Liver (tissue), 9 donors: ENCODE results near the gene OR5K1. TPM values are rescaled to one million over a fixed set of nuclear protein-coding genes. Genes with fewer than 3 reads are reported as not detected.

Experiments used
- DNase-seq: peaks from one replicate; pipeline ENCODE4 v3.0.0-alpha.2; 2017; ENCODE audit warnings: low spot score
- H3K27ac ChIP-seq, 2 donors: one replicate each; pipeline ENCODE4 v1.7.0; 2013; ENCODE audit warnings: inconsistent platforms in 2 of 2, low read length in 2 of 2, control low read depth in 1 of 2, low read depth in 1 of 2, mild to moderate bottlenecking in 1 of 2
- H3K27me3 ChIP-seq, 4 donors: one replicate each; pipeline versions ENCODE4 v1.6.1 to v1.7.0; 2013; ENCODE audit warnings: low read length in 3 of 4, inconsistent platforms in 1 of 4, mild to moderate bottlenecking in 1 of 4, moderate library complexity in 1 of 4; ENCODE audit not compliant: control insufficient read depth in 4 of 4, insufficient read depth in 4 of 4
- H3K36me3 ChIP-seq, 4 donors: one replicate each; pipeline versions ENCODE4 v1.6.1 to v1.7.0; 2013; ENCODE audit warnings: low read length in 3 of 4, mild to moderate bottlenecking in 3 of 4, low read depth in 1 of 4, moderate library complexity in 1 of 4; ENCODE audit not compliant: control insufficient read depth in 4 of 4, insufficient read depth in 3 of 4
- H3K4me1 ChIP-seq, 4 donors: one replicate each; pipeline versions ENCODE4 v1.6.1 to v1.7.0; 2013; ENCODE audit warnings: low read length in 3 of 4, mild to moderate bottlenecking in 3 of 4, moderate library complexity in 1 of 4; ENCODE audit not compliant: control insufficient read depth in 4 of 4, insufficient read depth in 4 of 4
- H3K4me3 ChIP-seq, 3 donors: one replicate each; pipeline versions ENCODE4 v1.6.1 to v1.7.0; 2013; ENCODE audit warnings: low read length in 3 of 3, control low read depth in 1 of 3, low read depth in 1 of 3, mild to moderate bottlenecking in 1 of 3
- H3K9ac ChIP-seq, 2 donors: one replicate each; pipeline ENCODE4 v1.7.0; 2013; ENCODE audit warnings: low read length in 2 of 2, mild to moderate bottlenecking in 2 of 2, moderate library complexity in 2 of 2, control low read depth in 1 of 2, low read depth in 1 of 2
- H3K9me3 ChIP-seq, 4 donors: one replicate each; pipeline versions ENCODE4 v1.6.1 to v1.7.0; 2013; ENCODE audit warnings: low read length in 3 of 4; ENCODE audit not compliant: control insufficient read depth in 4 of 4
- EGR1 ChIP-seq, 2 donors: IDR thresholded peaks; 2 replicates each; pipeline ENCODE4 v1.6.1; 2016 to 2018; ENCODE audit warnings: antibody characterized with exemption in 2 of 2, low read depth in 2 of 2
- FOXA1 ChIP-seq: IDR thresholded peaks from 2 replicates; pipeline ENCODE4 v1.6.1; 2016; ENCODE audit warnings: antibody characterized with exemption
- FOXA2 ChIP-seq: IDR thresholded peaks from 2 replicates; pipeline ENCODE4 v1.6.1; 2016; ENCODE audit warnings: antibody characterized with exemption
- GABPA ChIP-seq, 2 donors: IDR thresholded peaks in 1 of 2; conservative IDR thresholded peaks in 1 of 2; 2 replicates each; pipeline ENCODE4 v1.6.1; 2016; ENCODE audit warnings: antibody characterized with exemption in 2 of 2, mild to moderate bottlenecking in 1 of 2, moderate library complexity in 1 of 2
- HNF4A ChIP-seq, 2 donors: conservative IDR thresholded peaks; 2 replicates each; pipeline ENCODE4 v1.6.1; 2016; ENCODE audit warnings: antibody characterized with exemption in 2 of 2, mild to moderate bottlenecking in 2 of 2
- HNF4G ChIP-seq: IDR thresholded peaks from 2 replicates; pipeline ENCODE4 v1.6.1; 2016; ENCODE audit warnings: antibody characterized with exemption
- JUND ChIP-seq, 2 donors: IDR thresholded peaks; 2 replicates each; pipeline ENCODE4 v1.6.1; 2016; ENCODE audit warnings: antibody characterized with exemption in 2 of 2
- NR2F2 ChIP-seq: IDR thresholded peaks from 2 replicates; pipeline ENCODE4 v1.6.1; 2016; ENCODE audit warnings: antibody characterized with exemption
- RAD21 ChIP-seq, 2 donors: IDR thresholded peaks; 2 replicates each; pipeline ENCODE4 v1.6.1; 2016; ENCODE audit warnings: antibody characterized with exemption in 2 of 2, mild to moderate bottlenecking in 2 of 2
- RXRA ChIP-seq, 2 donors: IDR thresholded peaks; 2 replicates each; pipeline ENCODE4 v1.6.1; 2017 to 2018; ENCODE audit warnings: antibody characterized with exemption in 2 of 2, mild to moderate bottlenecking in 1 of 2
- SP1 ChIP-seq: IDR thresholded peaks from 2 replicates; pipeline ENCODE4 v1.6.1; 2018; ENCODE audit warnings: antibody characterized with exemption, mild to moderate bottlenecking
- YY1 ChIP-seq: IDR thresholded peaks from 2 replicates; pipeline ENCODE4 v1.6.1; 2016; ENCODE audit warnings: antibody characterized with exemption, mild to moderate bottlenecking
- WGBS: extraction: QIAGEN DNeasy Blood & Tissue Kit; methylation state at CpG from one replicate; pipeline ENCODE4 v1.1.7; 2013; 5-methylcytosine and 5-hydroxymethylcytosine counted together
- polyA plus RNA-seq, 2 donors: library from polyadenylated mRNA; stranded (reverse) in 1 of 2; unstranded in 1 of 2; fragments of 200-250 nt in 1 of 2; fragments of >200 nt in 1 of 2; fragmentation: Nextera tagmentation in 1 of 2; extraction: Ambion mirVana in 1 of 2; gene quantifications; one replicate each; pipeline versions ENCODE4 v1.2.1 to v1.2.3, GENCODE V29; 2013 to 2015
- total RNA-seq, 2 donors: library from RNA; depleted of rRNA; stranded (reverse); fragments of >200 nt; gene quantifications; one replicate each; pipeline ENCODE4 v1.2.3, GENCODE V29; 2014
- TF ChIP-seq, protein P1 (sequence below): IDR thresholded peaks from 2 replicates; pipeline ENCODE4 v1.6.1; 2016; ENCODE audit warnings: antibody characterized with exemption
- TF ChIP-seq, protein P2 (sequence below): IDR thresholded peaks from 2 replicates; pipeline ENCODE4 v1.6.1; 2016; ENCODE audit warnings: antibody characterized with exemption
- TF ChIP-seq, protein P3 (sequence below): fragments of 150-350 bp; IDR thresholded peaks from 2 replicates; pipeline ENCODE4 v1.5.1; 2017; ENCODE audit warnings: improper control_type of control experiment, low read depth, low read length; ENCODE audit not compliant: missing input control
- TF ChIP-seq, protein P4 (sequence below): IDR thresholded peaks from 2 replicates; pipeline ENCODE4 v1.6.1; 2016; ENCODE audit warnings: antibody characterized with exemption
- TF ChIP-seq, protein P5 (sequence below): IDR thresholded peaks from 2 replicates; pipeline ENCODE4 v1.6.1; 2016; ENCODE audit warnings: antibody characterized with exemption, mild to moderate bottlenecking
- donor health status: healthy.
- donor health status: healthy.
- donor health status: healthy.
- donor health status: healthy.
- donor health status: healthy.

The OR5K1 gene
- total and polyA plus RNA-seq, 4 donors, result not detected

DNA sequence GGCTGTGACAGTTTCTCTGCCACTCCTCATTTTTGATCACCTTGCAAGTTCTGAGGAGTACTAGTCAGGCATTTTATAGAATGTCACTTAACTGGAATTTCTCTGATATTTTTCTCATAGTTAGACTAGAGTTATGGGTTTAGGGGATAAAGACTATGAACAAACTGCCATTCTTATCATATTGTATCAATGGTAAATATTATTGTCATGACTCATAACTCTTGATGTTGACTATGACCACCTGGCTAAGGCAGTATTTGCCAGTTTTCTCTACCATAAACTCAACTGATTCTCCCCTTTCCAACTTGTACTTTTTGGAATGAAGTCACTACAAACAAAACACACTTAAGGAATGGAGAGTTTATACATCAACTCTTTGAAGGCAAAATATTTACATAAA, 22.7 kb upstream of the OR5K1 start:
- DNase-seq, result no peak
- peaks cover 0 to 5% (median 0%) of the 10 kb centered on the region in 4 donors for H3K27me3 ChIP-seq
- H3K9me3 ChIP-seq, result no peaks in the 10 kb centered on the region
- no peaks in the 10 kb centered on the region for H3K36me3 ChIP-seq
- no peak overlapping the region for H3K27ac ChIP-seq
- no peak overlapping the region for H3K4me3 ChIP-seq
- no peak overlapping the region for H3K9ac ChIP-seq
- no peak for TF ChIP-seq RAD21 (IDR thresholded peaks at IDR 0.05)
- no peak for TF ChIP-seq JUND (IDR thresholded peaks at IDR 0.05)
- no peak for TF ChIP-seq FOXA1
- no peak for TF ChIP-seq GABPA (IDR thresholded peaks at IDR 0.05 in 1 of 2, conservative IDR thresholded peaks at IDR 0.05 in 1 of 2)
- TF ChIP-seq NR2F2, result no peak
- no peak for TF ChIP-seq HNF4A (conservative IDR thresholded peaks at IDR 0.05)
- TF ChIP-seq YY1, result no peak
- TF ChIP-seq, protein P1, sequence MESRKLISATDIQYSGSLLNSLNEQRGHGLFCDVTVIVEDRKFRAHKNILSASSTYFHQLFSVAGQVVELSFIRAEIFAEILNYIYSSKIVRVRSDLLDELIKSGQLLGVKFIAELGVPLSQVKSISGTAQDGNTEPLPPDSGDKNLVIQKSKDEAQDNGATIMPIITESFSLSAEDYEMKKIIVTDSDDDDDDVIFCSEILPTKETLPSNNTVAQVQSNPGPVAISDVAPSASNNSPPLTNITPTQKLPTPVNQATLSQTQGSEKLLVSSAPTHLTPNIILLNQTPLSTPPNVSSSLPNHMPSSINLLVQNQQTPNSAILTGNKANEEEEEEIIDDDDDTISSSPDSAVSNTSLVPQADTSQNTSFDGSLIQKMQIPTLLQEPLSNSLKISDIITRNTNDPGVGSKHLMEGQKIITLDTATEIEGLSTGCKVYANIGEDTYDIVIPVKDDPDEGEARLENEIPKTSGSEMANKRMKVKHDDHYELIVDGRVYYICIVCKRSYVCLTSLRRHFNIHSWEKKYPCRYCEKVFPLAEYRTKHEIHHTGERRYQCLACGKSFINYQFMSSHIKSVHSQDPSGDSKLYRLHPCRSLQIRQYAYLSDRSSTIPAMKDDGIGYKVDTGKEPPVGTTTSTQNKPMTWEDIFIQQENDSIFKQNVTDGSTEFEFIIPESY, result no peak
- no peak for TF ChIP-seq HNF4G
- TF ChIP-seq, protein P2, sequence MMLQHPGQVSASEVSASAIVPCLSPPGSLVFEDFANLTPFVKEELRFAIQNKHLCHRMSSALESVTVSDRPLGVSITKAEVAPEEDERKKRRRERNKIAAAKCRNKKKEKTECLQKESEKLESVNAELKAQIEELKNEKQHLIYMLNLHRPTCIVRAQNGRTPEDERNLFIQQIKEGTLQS, result no peak
- TF ChIP-seq RXRA (IDR thresholded peaks at IDR 0.05), result no peak
- TF ChIP-seq FOXA2, result no peak
- TF ChIP-seq SP1, result no peak
- TF ChIP-seq, protein P3, sequence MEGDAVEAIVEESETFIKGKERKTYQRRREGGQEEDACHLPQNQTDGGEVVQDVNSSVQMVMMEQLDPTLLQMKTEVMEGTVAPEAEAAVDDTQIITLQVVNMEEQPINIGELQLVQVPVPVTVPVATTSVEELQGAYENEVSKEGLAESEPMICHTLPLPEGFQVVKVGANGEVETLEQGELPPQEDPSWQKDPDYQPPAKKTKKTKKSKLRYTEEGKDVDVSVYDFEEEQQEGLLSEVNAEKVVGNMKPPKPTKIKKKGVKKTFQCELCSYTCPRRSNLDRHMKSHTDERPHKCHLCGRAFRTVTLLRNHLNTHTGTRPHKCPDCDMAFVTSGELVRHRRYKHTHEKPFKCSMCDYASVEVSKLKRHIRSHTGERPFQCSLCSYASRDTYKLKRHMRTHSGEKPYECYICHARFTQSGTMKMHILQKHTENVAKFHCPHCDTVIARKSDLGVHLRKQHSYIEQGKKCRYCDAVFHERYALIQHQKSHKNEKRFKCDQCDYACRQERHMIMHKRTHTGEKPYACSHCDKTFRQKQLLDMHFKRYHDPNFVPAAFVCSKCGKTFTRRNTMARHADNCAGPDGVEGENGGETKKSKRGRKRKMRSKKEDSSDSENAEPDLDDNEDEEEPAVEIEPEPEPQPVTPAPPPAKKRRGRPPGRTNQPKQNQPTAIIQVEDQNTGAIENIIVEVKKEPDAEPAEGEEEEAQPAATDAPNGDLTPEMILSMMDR, result no peak
- TF ChIP-seq EGR1 (IDR thresholded peaks at IDR 0.05; ENCODE audit: low read depth in 2 of 2), result no peak
- TF ChIP-seq, protein P4, sequence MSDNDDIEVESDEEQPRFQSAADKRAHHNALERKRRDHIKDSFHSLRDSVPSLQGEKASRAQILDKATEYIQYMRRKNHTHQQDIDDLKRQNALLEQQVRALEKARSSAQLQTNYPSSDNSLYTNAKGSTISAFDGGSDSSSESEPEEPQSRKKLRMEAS, result no peak
- TF ChIP-seq, protein P5, sequence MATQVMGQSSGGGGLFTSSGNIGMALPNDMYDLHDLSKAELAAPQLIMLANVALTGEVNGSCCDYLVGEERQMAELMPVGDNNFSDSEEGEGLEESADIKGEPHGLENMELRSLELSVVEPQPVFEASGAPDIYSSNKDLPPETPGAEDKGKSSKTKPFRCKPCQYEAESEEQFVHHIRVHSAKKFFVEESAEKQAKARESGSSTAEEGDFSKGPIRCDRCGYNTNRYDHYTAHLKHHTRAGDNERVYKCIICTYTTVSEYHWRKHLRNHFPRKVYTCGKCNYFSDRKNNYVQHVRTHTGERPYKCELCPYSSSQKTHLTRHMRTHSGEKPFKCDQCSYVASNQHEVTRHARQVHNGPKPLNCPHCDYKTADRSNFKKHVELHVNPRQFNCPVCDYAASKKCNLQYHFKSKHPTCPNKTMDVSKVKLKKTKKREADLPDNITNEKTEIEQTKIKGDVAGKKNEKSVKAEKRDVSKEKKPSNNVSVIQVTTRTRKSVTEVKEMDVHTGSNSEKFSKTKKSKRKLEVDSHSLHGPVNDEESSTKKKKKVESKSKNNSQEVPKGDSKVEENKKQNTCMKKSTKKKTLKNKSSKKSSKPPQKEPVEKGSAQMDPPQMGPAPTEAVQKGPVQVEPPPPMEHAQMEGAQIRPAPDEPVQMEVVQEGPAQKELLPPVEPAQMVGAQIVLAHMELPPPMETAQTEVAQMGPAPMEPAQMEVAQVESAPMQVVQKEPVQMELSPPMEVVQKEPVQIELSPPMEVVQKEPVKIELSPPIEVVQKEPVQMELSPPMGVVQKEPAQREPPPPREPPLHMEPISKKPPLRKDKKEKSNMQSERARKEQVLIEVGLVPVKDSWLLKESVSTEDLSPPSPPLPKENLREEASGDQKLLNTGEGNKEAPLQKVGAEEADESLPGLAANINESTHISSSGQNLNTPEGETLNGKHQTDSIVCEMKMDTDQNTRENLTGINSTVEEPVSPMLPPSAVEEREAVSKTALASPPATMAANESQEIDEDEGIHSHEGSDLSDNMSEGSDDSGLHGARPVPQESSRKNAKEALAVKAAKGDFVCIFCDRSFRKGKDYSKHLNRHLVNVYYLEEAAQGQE, result no peak
- no peaks in the 10 kb centered on the region for H3K4me1 ChIP-seq

DNA sequence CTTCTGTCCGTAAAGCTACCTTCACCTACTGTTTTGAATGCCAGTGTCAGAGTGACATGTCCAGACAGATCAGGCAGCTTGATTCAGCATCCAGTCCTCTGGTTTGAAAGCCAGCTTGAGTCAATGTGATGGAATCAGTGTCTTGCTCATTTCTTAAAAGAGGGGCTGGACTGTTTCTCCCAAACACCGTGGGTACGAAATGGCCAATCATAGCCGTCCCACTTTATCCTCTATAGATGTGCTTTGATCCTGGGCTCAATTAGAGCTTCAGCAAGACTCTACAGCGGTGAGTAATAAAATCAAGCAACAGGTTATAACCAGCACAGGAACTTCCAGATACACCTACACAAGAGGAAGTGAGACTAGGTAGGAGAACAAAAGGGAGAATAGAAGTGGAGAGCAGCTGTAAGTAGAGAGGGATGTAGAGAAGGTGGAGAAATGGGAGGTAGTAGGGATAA, 17.0 kb upstream of the OR5K1 start:
- Histone ChIP-seq H3K4me1 (no peaks in the 10 kb centered on the region), H3K27ac (no peak overlapping the region), H3K36me3 (no peaks in the 10 kb centered on the region), H3K4me3 (no peak overlapping the region), H3K9me3 (no peaks in the 10 kb centered on the region), H3K9ac (no peak overlapping the region), H3K27me3 (peaks cover 0 to 3% (median 0%) of the 10 kb centered on the region in 4 donors)
- DNase-seq, result no peak
- TF ChIP-seq NR2F2 (no peak), HNF4A (conservative IDR thresholded peaks at IDR 0.05) (no peak), RAD21 (IDR thresholded peaks at IDR 0.05) (no peak), SP1 (no peak), JUND (IDR thresholded peaks at IDR 0.05) (no peak)
- TF ChIP-seq, protein P3, result no peak
- 76% methylated on average over 5 of the region's 5 CpGs for WGBS
